Activated B cell treated with CpG ODN at 0.5 μM for 24 hours (primary cell): Measurements from ENCODE around the gene DCDC2. TPM values are rescaled to one million over a fixed set of nuclear protein-coding genes. Genes with fewer than 3 reads are reported as not detected.

ENCODE experiments used
- ATAC-seq: fragments of 200-7000 bp; cut with Tn5 transposase; one replicate; pipeline ENCODE4 v1.10.0; 2021; ENCODE audit warnings: low read depth, mild to moderate bottlenecking, moderate library complexity
- CTCF ChIA-PET: fragments of 350-600 bp; sonication (Branson Sonifier 250); formaldehyde crosslinking; loops from one replicate; lab custom pipeline; 2021; ENCODE audit warnings: antibody characterized with exemption; lab: Charles Lee
- POLR2A ChIA-PET: fragments of 350-600 bp; sonication (Branson Sonifier 250); formaldehyde crosslinking; loops from one replicate; lab custom pipeline; 2021; ENCODE audit warnings: antibody characterized with exemption; lab: Charles Lee
- DNase-seq: peaks from one replicate; pipeline ENCODE4 v3.0.0; 2022
- H3K27ac Mint-ChIP-seq: one replicate; pipeline ENCODE4 v1.8.0; 2020; ENCODE audit warnings: mixed read lengths
- H3K27me3 Mint-ChIP-seq: one replicate; pipeline ENCODE4 v1.8.0; 2021; ENCODE audit warnings: mixed read lengths
- H3K36me3 Mint-ChIP-seq: one replicate; pipeline ENCODE4 v1.8.0; 2021; ENCODE audit warnings: low read depth, mixed read lengths
- H3K4me1 Mint-ChIP-seq: one replicate; pipeline ENCODE4 v1.8.0; 2021; ENCODE audit warnings: mixed read lengths
- H3K4me3 Mint-ChIP-seq: one replicate; pipeline ENCODE4 v1.8.0; 2020; ENCODE audit warnings: mild to moderate bottlenecking, mixed read lengths
- H3K9me3 Mint-ChIP-seq: one replicate; pipeline ENCODE4 v1.8.0; 2020; ENCODE audit warnings: mixed read lengths
- CTCF ChIP-seq: fragments of 200-600 bp; IDR thresholded peaks from one replicate; pipeline ENCODE4 v1.8.0; 2022; ENCODE audit warnings: antibody characterized with exemption, mild to moderate bottlenecking
- intact Hi-C: fragments of 100-400 bp; cut with micrococcal nuclease; formaldehyde crosslinking; loops from one replicate; pipeline ENCODE4 v1.15.1; 2024
- total RNA-seq: library from RNA; stranded (reverse); gene quantifications from 2 replicates; pipeline ENCODE4 v1.2.3, GENCODE V29; 2022

The DCDC2 gene
- total RNA-seq, 1 donor from 2014 or later, result not detected

DNA sequence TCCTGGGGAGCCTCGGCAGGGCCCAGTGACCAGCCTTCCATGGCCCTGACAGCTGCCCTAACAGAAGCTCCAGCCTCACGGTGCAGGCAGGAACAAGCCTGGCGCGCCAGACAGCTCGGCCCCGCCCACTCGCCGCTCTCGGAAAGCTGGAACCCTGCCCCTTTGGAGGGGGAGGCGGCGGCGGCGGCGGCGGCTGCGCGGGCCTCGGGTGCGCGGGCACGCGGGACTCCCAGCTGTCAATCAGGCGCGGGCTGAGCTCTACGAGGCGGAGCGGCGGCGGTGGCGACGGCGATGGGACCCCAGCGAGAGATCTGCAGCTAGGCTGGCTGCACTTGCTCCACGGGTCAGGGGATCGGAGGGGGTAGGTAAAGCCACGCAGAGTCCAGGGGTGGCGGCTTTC is 231.9 kb downstream of the DCDC2 start, which contains the start of gene NRSN1:
Gene NRSN1 (plus strand): TSS at position 236 of the 400 bp plus-strand sequence. CDS start 8,113 bp downstream, outside the sequence.
- H3K36me3 Mint-ChIP-seq, result no peaks in the 10 kb centered on the region
- no peak within 1 kb of the TSS for H3K27ac Mint-ChIP-seq
- H3K9me3 Mint-ChIP-seq, result no peaks in the 10 kb centered on the region
- no peak for ATAC-seq
- CTCF ChIA-PET, result no interaction called here
- H3K4me3 Mint-ChIP-seq, result no peak within 1 kb of the TSS
- intact Hi-C loops, result no loop called here
- no peaks in the 10 kb centered on the region for H3K4me1 Mint-ChIP-seq
- peaks cover 14% of the 10 kb centered on the region for H3K27me3 Mint-ChIP-seq
- TF ChIP-seq CTCF, result no peak
- DNase-seq, result no peak
- POLR2A ChIA-PET, result no interaction called here

- CTCF ChIA-PET, result no interaction called here
- H3K27me3 Mint-ChIP-seq, result peaks cover 14% of the 10 kb centered on the region
Measured at GRCh38 chr6:24122139-24122538, 235.7 kb downstream of the DCDC2 start.

More at GRCh38 chr6:24122139-24122538, 235.7 kb downstream of the DCDC2 start:
- intact Hi-C loops, result no loop called here
- H3K4me3 Mint-ChIP-seq, result no peak overlapping the region
- ATAC-seq, result no peak
- H3K27ac Mint-ChIP-seq, result no peak overlapping the region
- POLR2A ChIA-PET, result no interaction called here
- TF ChIP-seq CTCF, result no peak
- no peaks in the 10 kb centered on the region for H3K4me1 Mint-ChIP-seq
- DNase-seq, result no peak
- H3K36me3 Mint-ChIP-seq, result no peaks in the 10 kb centered on the region
- H3K9me3 Mint-ChIP-seq, result no peaks in the 10 kb centered on the region

Other genes with a start within 250 kb of the DCDC2 start
- gene NRSN1, start 231.8 kb downstream of the DCDC2 start, total RNA-seq, result not detected in 2 replicates
- 21.8 and 24.3 TPM in 2 replicates for gene MRS2, start 44.9 kb upstream of the DCDC2 start, total RNA-seq
- 7.3 and 8.4 TPM in 2 replicates for gene GPLD1, start 131.5 kb upstream of the DCDC2 start, total RNA-seq
- gene ALDH5A1, start 136.9 kb upstream of the DCDC2 start, total RNA-seq, result 15.9 and 17.5 TPM in 2 replicates